Measurements from ENCODE around the gene TMCC1.

- TF ChIP-seq CTCF (conservative IDR thresholded peaks at IDR 0.05; ENCODE audit: low read length) (no peak), EZH2phosphoT487 (IDR thresholded peaks at IDR 0.05; ENCODE audit: borderline replicate concordance) (no peak)
Measured at GRCh38 chr3:129611812-129612533, 281.5 kb downstream of the TMCC1 start.
